HCEC 1CT (cell line): ENCODE results near the gene IQGAP3.

Source experiments
- DNase-seq: peaks from one replicate; pipeline ENCODE4 v3.0.0-alpha.2; 2017

The IQGAP3 gene

GRCh38 chr1:156505679-156506298 lies 66.6 kb downstream of the IQGAP3 start:
- no peak for DNase-seq

- peak; percentile 99 for DNase-seq
Observed at GRCh38 chr1:156504821-156505678, 67.3 kb downstream of the IQGAP3 start.

- DNase-seq: no peak
Observed at GRCh38 chr1:156504438-156504813, 67.9 kb downstream of the IQGAP3 start.

GRCh38 chr1:156503698-156504437 lies 68.5 kb downstream of the IQGAP3 start:
- peak; percentile 7 for DNase-seq

- peak; percentile 95 for DNase-seq
Observed at GRCh38 chr1:156502894-156503697, 69.3 kb downstream of the IQGAP3 start.

- peak; percentile 10 for DNase-seq
Observed at GRCh38 chr1:156502391-156502893, 69.9 kb downstream of the IQGAP3 start.

- peak; percentile 92 for DNase-seq
Observed at GRCh38 chr1:156500793-156501506, 71.4 kb downstream of the IQGAP3 start.

GRCh38 chr1:156500543-156500792 lies 71.9 kb downstream of the IQGAP3 start, which contains the start of gene MEF2D:
TSS of gene MEF2D (minus strand) at chr1:156500775. CDS start at chr1:156483292, 17,483 bp downstream.
- DNase-seq: no peak

GRCh38 chr1:156499842-156500542 lies 72.4 kb downstream of the IQGAP3 start:
- DNase-seq: peak; percentile 30

- DNase-seq: peak; percentile 24
Observed at GRCh38 chr1:156499194-156499841, 73.0 kb downstream of the IQGAP3 start.

GRCh38 chr1:156498432-156499193 lies 73.8 kb downstream of the IQGAP3 start:
- peak; percentile 65 for DNase-seq

GRCh38 chr1:156497743-156498431 lies 74.5 kb downstream of the IQGAP3 start:
- DNase-seq: no peak

GRCh38 chr1:156497078-156497742 lies 75.2 kb downstream of the IQGAP3 start:
- no peak for DNase-seq

GRCh38 chr1:156496211-156496761 lies 76.1 kb downstream of the IQGAP3 start:
- DNase-seq: peak; percentile 63

GRCh38 chr1:156495401-156496140 lies 76.8 kb downstream of the IQGAP3 start:
- DNase-seq: peak; percentile 12

GRCh38 chr1:156494309-156494895 lies 78.0 kb downstream of the IQGAP3 start:
- no peak for DNase-seq

- no peak for DNase-seq
Observed at GRCh38 chr1:156493742-156494141, 78.6 kb downstream of the IQGAP3 start.
